SIG-M5 treated with dmso at 0.1 percent for 504 hours (cell line): ENCODE data around the gene USP2.

Experiments used
- DNase-seq: peaks from one replicate; lab custom pipeline; 2025; ENCODE audit not compliant: unreplicated experiment; lab: John Stamatoyannopoulos, UW

USP2 gene

DNA sequence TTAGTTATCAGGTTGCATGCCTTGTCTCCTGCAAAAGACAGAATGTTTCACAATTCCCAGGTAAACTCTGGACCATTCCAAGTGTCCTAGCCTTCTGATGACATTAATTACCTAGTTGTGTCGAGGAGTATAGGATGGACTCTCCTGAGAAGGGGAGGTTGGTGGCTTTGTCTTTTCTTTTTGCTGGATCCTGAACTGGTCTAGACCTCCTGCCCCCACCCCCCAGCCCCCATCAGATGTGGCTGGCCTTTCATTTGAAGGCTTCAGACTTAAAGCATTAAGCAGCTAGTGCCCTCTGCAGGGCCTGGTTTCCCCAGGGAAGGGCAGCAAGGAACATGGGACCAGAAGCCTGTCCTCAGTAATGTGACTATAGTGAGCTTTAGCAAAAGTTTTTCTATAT is 74.3 kb downstream of the USP2 start:
- no peak for DNase-seq

DNA sequence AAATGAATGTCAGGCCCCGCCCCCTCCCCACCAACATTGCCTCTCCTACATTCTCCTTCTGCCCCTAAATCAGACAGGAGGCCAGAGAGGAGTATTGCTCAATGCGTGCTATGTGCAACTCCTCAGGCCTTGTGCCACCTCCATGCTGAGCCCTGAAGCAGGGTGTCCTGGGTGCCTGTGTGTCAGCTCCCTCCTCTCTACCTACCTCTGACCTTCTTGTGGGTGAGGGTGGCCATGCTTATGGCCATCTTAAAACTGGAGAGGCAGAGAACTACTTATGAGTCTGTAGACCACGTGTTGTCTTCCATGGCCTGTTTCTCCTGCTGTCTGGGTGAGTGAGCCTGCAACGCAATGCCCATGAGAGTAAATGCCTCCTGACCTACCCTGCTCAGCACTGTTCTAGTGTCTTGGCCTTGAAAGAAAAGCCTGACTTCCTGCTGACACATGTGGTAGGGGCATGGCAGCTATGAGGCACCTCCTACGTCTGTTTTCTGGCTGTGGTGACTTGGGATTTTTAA is 75.1 kb downstream of the USP2 start:
- DNase-seq = peak; percentile 45

DNA sequence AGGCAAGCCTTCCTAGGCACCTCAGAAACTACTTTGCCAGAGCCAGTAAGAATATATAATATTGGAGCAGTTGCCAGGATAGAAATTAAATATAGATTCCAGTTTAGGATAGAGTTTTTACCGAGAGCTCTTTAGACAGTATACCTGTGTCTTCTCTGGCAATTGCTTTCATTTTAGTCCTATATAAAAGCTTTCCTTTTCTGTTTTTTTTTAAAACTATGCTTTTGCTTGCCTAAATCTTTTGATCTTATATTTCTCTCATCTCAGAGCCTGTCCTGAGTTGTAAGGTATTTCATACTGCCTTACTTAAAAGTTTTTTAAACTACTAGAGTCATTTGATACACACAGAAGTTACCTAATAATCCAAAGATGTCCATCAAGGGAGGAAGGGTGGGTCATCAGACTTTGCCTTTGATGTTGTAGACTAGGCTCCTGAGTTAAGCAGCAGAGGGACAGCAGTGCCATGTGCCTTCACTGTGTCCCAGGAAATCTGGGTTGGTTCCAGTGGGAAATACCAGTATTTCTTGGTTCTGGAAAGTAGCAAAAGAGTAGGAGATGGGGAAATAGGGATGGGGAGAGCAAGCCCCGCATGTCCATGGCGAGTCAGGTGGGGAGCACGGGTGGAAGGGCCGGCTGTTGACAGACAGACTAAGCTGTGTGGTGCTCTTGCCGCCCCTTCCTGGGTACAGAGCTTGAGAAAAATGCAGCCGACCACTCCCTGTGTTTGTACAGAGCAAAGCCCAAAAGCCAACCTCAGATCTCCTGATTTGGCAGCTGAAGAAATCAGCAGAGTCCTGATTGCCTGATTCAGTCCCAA is 75.7 kb downstream of the USP2 start:
- no peak for DNase-seq
